ENCODE results near the gene CRIP3.

CRIP3 gene

DNA sequence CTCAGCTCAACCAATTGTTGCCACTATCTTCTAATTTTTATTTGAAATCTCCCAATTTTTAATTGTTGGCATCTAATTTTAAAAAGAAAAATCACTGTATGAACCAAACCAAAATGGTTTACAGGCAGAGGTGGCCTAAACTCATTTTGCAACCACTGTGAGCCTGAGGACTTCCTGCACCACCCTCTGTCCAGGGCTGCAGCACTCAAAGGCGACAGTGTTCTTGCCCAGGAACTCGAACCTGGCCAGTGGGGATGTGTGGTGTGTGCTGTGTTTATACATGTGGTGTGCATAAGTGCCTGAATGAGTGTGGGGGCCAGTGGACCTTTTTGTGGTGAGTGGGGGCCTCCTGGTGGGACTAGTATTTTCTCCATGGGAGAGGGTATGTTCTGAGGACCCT, 34.9 kb downstream of the CRIP3 start:
- H3K27me3 Mint-ChIP-seq = peaks cover 1% of the 10 kb centered on the region
- H3K4me3 Mint-ChIP-seq = no peak overlapping the region
- peaks cover 16% of the 10 kb centered on the region for H3K4me1 Mint-ChIP-seq
- H3K36me3 Mint-ChIP-seq = no peaks in the 10 kb centered on the region
- H3K27ac Mint-ChIP-seq = no peak overlapping the region
- no peaks in the 10 kb centered on the region for H3K9me3 Mint-ChIP-seq

DNA sequence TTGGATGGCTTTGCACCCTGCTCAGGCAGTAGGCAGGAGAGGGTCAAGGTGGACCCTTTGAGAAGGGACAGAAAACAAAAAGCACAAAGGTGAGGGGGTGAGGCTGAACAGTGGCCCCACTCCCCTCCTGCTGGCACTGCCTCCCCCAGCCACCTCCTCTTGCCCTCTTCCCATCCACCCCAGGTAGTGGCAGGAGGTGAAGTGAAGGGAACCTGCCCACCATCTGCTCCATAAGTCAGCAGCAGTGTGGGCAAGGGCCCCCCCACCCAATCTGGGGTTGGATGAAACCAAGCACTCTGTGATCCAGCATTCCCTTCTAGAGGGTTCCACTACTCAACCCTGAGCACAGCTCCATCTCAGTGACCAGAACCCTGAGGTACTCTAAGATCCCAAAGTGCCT, 36.7 kb downstream of the CRIP3 start:
- H3K4me1 Mint-ChIP-seq = peaks cover 16% of the 10 kb centered on the region
- no peak overlapping the region for H3K4me3 Mint-ChIP-seq
- H3K36me3 Mint-ChIP-seq = no peaks in the 10 kb centered on the region
- H3K27me3 Mint-ChIP-seq = peaks cover 3% of the 10 kb centered on the region
- no peaks in the 10 kb centered on the region for H3K9me3 Mint-ChIP-seq
- peak overlapping the region; percentile 55 for H3K27ac Mint-ChIP-seq

DNA sequence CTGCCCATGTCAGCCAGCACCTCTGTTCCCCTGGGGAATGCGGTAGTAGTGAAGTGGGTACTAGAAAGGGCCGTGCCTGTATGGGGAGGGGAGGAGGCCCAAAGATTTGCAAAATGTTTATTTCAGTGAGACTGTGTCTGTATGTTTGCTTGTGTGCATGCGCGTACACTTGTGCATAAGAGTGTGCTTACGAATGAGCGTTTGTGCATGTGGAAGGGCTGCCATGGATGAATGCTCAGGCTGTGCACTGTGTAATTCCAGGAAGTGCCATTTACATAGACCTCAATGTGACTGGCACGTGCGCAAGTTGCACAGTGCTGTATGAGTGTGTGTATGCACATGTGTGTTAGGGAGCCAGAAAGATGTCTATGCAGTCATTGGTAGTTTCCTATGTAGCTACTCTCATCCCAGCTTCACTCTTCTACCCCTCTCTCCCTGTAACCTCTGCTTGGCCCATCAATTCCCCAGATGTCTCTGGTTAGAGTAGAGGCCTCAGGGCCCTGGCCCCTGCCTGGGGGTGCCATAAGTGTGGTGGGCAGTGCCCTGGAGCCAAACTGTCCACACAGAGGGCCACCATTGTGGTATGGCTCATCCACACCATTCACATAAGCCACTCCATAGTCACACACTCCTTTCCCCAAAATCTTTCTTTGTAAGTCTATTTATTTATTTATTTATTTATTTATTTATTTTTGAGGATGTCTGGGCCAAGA, 37.4 kb downstream of the CRIP3 start:
- H3K4me1 Mint-ChIP-seq = peaks cover 15% of the 10 kb centered on the region
- H3K4me3 Mint-ChIP-seq = no peak overlapping the region
- H3K36me3 Mint-ChIP-seq = no peaks in the 10 kb centered on the region
- H3K27ac Mint-ChIP-seq = no peak overlapping the region
- no peaks in the 10 kb centered on the region for H3K9me3 Mint-ChIP-seq
- peaks cover 3% of the 10 kb centered on the region for H3K27me3 Mint-ChIP-seq

DNA sequence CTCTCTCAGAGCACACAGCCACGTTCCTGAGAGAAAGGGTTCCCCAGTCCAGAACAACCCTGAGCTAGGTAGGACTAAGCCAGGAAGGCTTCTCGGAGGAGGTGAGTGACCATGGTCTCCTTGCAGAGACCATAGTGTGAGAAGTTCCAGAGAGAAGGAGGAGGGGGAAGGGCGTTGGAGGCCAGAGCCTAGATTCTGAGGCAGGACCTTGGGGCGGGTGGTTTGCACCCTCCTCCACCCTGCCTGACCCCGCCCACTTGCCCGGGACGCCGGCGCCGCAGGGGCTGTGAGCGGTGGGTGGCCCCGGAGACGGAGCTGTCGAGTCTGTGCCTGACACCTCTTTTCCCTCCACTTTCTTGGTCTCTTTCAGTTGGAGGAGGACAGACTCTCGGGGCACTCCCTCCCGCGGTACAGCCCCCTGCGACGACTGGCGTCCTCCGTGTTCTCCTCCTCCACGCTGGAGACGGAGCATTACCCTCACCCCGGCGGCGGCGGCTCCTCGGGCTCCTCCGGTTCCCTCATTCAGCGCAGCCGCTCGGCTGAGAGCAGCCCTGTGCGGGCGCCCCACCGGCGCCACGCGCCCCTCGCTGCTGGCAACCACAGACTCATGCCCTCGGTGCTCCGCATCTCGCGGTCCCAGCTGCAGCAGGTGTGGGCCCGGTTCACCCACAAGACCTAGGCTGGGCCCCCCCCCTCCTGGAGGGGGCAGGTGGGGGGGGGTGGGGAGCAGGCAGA, 39.2 kb downstream of the CRIP3 start:
- no peaks in the 10 kb centered on the region for H3K9me3 Mint-ChIP-seq
- peaks cover 10% of the 10 kb centered on the region for H3K4me1 Mint-ChIP-seq
- no peaks in the 10 kb centered on the region for H3K36me3 Mint-ChIP-seq
- H3K4me3 Mint-ChIP-seq = peak overlapping the region; percentile 71
- peaks cover 2% of the 10 kb centered on the region for H3K27me3 Mint-ChIP-seq
- peak overlapping the region; percentile 63 for H3K27ac Mint-ChIP-seq

DNA sequence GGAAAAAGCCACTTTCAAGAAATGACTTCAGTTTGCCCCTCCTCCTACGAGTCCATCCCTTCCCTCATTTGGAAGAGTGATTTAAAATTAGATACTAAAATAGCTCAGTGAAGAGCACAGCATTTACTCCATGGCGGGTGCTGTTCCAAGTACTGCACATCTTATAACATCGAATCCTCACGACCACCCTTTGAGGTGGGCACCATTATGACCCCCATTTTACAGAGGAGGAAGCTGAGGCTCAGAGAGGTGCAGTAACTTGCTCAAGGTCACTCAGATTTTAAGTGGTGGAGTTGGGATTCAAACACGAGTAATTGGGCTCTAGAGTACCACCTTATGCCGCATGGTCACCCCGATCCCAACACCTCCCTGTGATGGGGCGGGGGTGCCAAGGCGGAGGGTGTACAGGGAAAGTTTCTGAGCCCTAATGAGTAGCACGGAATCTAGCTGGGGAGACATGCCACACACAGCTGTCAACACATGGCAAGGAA, 39.8 kb downstream of the CRIP3 start:
- Mint-ChIP-seq H3K27ac (peak overlapping the region; percentile 63), H3K36me3 (no peaks in the 10 kb centered on the region), H3K9me3 (no peaks in the 10 kb centered on the region), H3K27me3 (peaks cover 2% of the 10 kb centered on the region), H3K4me1 (peaks cover 10% of the 10 kb centered on the region), H3K4me3 (peak overlapping the region; percentile 71)

DNA sequence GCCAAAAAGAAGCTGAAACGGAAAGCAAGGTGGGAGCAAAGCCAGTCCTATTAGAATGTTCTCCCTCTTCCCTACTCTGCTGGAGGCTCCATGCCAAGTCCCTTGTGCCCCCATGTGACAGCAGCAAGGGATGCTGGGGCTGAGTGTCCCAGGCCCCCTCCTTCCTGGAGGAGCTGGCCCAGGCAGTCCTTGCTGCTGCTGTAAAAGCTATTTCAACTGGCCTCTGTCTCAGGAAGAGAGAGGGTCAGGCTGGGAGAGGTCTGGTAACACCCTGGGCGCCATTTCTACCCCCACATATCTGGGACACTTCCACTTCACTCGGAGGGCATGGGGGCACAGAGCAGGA, 40.3 kb downstream of the CRIP3 start:
- Mint-ChIP-seq H3K4me1 (peaks cover 10% of the 10 kb centered on the region), H3K4me3 (no peak overlapping the region), H3K9me3 (no peaks in the 10 kb centered on the region), H3K36me3 (no peaks in the 10 kb centered on the region), H3K27ac (no peak overlapping the region), H3K27me3 (peaks cover 2% of the 10 kb centered on the region)

DNA sequence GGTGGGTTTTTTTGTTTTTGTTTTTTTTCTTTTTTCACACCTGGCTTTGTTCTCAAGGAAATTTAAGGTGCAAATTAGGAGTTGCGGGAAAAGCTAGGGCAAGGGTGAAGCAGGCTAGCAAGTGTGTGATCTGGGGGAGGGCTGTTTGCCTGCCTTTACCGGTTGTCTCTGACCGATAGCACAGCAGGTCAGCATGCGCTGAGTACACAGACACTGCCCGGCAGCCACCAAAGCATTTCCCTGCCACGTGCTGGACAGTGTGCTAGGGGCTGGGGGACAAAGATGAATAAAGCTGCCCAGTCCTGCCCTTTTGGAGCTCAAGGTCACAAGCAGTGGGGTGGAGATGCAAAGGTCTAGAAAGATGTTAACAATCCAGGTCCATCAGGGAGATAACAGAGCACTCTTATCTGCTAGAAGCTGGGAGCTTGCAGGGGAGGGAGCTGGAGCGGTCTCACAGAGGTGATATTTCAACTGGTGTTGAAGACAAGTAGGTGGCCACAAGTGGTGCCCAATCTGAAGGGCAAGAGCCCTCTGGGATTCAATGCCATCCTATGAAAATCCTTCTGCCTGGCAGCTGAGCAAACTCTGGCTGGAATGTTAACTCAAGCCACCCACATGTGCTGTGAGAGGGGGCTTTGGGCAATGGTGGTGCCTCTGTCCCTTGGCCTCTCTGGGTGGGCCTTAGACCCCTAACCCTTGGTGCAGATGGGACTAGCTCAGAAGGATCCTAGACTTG, 40.8 kb downstream of the CRIP3 start:
- Mint-ChIP-seq H3K4me1 (peaks cover 10% of the 10 kb centered on the region), H3K4me3 (no peak overlapping the region), H3K27ac (no peak overlapping the region), H3K9me3 (no peaks in the 10 kb centered on the region), H3K36me3 (no peaks in the 10 kb centered on the region), H3K27me3 (peaks cover 2% of the 10 kb centered on the region)

DNA sequence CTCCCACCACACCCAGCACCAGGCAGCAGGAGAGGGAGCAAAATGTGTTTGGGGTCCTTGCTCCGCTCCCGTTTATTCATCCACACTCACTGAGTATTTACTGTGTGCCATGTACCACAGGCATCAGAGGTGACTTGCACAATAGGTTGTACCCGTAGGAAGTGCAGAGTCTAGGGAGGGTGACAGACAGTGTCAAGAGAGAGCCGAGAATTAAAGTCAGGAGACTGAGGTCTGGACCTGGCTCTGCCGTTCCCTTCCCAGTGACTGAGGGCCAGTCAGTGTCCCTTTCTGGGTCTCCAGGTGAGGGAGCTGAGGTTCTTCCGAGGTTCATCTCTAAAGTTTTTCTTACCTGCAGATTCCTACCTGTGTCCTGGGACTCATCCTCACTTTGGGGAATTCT, 43.1 kb downstream of the CRIP3 start:
- Mint-ChIP-seq H3K4me1 (peaks cover 10% of the 10 kb centered on the region), H3K36me3 (no peaks in the 10 kb centered on the region), H3K27me3 (peaks cover 2% of the 10 kb centered on the region), H3K27ac (no peak overlapping the region), H3K4me3 (no peak overlapping the region), H3K9me3 (no peaks in the 10 kb centered on the region)

DNA sequence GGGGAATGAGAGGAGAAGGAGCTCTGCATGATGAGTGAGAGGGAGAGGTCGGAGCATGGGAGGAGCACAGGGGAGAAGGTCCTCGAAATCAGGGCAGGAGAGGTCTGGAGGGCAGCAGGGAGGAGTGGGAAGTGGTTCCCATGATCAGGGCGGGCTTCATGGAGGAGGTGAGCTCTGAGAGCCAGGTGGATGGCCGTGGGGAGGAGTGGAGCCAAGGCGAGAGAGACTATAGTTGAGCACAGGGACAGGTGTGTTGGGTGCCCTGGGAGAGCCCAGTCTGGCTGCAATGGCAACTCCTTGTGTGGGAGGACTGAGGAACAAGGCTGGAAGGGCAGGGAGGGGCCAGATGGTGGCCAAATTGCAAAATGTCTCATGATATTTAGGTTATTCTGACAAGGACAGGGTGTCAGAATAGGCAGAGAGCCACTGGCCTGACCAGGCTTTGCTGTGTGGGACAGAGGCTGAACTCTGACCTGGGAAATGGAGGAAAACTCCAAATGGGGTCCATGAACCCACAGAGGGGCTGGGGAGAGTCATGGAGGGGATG, 44.0 kb downstream of the CRIP3 start:
- Mint-ChIP-seq H3K4me3 (no peak overlapping the region), H3K4me1 (peaks cover 6% of the 10 kb centered on the region), H3K27me3 (peaks cover 2% of the 10 kb centered on the region), H3K9me3 (no peaks in the 10 kb centered on the region), H3K27ac (peak overlapping the region; percentile 25), H3K36me3 (no peaks in the 10 kb centered on the region)

DNA sequence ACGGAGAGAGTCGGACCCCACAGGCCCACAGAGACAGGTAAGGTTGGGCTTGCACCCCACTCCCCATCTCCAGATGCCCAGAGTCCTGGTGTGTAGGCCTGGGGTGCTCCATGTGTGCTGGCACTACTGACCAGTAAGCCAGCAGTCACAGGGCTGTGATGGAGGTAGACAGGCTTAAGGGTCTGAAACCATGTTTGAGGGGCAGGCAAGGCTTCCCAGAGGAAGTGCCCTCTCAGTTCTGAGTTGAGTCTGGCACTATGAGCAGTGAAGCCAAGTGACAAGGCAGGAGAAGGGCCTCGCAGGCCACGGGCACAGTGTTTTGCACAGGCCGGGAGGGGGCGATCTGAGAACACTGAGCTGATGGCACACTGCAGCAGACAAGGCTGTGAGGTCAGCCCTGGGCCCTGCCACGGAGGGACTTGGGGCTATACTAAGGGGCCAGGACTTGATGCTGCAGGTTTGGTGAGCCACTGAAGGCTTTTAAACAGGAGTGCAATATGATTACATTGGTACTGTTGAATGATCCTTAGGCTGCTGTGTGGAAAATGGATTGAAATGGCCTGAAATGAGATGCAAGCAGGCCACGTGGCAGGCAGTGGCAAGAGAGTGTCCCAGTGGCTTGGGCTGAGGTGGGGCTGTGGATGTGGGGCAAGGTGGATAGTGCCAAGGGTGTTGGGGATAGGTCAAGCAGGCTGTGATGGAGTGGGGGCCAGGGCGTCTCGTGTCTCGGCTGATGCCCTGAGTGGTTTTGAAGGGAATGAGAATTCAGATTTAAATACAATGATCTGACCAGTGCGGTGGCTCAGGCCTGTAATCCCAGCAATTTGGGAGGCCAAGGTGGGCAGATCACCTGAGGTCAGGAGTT, 45.1 kb downstream of the CRIP3 start:
- H3K27ac Mint-ChIP-seq = peak overlapping the region; percentile 36

DNA sequence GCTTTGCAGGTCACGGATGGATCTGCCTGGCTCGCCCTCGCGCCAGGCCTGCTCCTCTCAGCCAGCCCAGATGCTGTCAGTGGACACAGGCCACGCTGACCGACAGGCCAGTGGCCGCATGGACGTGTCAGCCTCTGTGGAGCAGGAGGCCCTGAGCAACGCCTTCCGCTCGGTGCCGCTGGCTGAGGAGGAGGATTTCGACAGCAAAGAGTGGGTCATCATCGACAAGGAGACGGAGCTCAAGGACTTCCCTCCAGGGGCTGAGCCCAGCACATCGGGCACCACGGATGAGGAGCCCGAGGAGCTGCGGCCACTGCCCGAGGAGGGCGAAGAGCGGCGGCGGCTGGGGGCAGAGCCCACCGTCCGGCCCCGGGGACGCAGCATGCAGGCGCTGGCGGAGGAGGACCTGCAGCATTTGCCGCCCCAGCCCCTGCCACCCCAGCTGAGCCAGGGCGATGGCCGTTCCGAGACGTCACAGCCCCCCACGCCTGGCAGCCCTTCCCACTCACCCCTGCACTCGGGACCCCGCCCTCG, 45.8 kb downstream of the CRIP3 start:
- H3K9me3 Mint-ChIP-seq = no peaks in the 10 kb centered on the region
- no peak overlapping the region for H3K27ac Mint-ChIP-seq
- H3K4me3 Mint-ChIP-seq = no peak overlapping the region

More for the DNA sequence above, 45.1 kb downstream of the CRIP3 start:
- Mint-ChIP-seq H3K9me3 (no peaks in the 10 kb centered on the region), H3K27me3 (peaks cover under 1% of the 10 kb centered on the region), H3K4me3 (no peak overlapping the region), H3K36me3 (no peaks in the 10 kb centered on the region), H3K4me1 (no peaks in the 10 kb centered on the region)

DNA sequence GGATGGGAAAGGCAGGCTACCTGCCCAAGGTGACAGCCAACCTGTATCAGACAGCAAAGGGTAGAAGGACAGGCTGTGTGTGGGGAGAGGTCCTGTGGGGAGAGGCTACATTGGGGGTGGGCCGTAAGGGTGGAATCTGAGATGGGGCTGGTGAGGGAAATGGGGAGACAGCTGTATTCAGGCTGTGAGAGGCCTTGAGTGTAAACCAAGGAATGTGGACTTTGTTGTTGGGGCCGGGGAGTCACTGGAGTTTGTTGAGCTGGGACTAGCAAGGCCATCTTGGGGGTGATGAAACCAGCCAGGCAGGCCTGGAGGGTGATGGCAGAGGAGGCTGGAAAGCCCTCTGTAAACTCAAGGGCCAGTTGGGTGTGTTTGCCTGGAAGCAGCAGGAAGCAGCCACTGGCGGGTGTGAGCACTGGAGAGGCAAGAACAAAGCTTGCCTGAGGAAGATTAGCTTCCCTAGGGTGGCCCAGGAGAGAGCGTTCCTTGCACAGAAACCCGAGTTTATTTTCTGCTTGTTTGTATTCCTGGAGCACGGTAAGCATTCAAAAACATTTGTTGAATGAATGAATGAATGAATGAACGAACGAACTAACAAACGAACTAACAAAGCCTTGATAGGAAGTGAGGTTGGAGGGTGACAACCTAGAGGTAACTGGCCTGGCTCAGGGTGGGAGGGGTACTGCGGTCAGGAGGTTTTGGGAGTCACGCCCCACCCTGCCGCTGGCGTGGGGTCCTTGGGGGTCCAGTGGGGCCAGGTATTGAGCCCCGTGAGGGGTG, 46.4 kb downstream of the CRIP3 start:
- H3K4me1 Mint-ChIP-seq = no peaks in the 10 kb centered on the region
- no peak overlapping the region for H3K27ac Mint-ChIP-seq
- H3K27me3 Mint-ChIP-seq = no peaks in the 10 kb centered on the region
- no peaks in the 10 kb centered on the region for H3K36me3 Mint-ChIP-seq
- H3K4me3 Mint-ChIP-seq = no peak overlapping the region
- no peaks in the 10 kb centered on the region for H3K9me3 Mint-ChIP-seq

More for the DNA sequence above, 45.8 kb downstream of the CRIP3 start:
- Mint-ChIP-seq H3K27me3 (no peaks in the 10 kb centered on the region), H3K4me1 (no peaks in the 10 kb centered on the region), H3K36me3 (no peaks in the 10 kb centered on the region)

DNA sequence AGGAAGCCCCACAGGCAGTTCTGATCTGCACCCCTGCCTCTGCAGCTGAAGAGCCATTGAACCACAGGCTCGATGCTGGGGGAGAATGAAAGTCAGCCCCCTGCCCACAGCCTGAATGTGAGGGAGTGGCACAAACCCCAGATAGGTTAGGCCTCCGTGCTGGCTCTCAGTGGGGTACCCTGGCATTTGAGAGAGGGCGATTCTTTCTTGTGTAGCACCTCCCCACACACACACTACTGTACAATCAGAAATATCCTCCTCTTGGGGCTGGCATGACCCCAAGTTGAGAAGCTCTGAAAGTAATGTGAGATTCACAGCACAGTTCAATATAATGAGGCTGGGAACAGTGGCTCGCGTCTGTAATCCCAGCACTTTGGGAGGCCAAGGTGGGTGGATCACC, 47.4 kb downstream of the CRIP3 start:
- no peaks in the 10 kb centered on the region for H3K9me3 Mint-ChIP-seq

DNA sequence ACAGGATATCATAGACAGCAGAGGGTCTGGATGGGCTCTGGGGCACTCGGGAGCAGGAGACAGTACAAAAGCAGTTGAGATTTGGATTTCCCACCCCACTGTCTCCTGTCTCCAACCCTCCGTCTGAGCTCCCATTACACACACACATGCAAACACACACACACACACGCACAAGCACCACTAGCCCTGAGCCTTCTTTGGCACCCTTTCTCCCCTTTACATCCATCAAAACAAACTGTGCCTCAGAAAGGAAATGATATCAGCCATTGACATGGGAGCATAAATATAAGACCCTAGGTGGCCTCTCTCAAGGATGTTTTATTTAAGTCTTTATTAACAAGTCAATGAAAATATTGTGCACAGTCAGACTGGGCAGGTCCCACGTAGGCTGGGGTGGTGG, 47.8 kb downstream of the CRIP3 start:
- Mint-ChIP-seq H3K27ac (no peak overlapping the region), H3K36me3 (no peaks in the 10 kb centered on the region), H3K9me3 (no peaks in the 10 kb centered on the region), H3K27me3 (no peaks in the 10 kb centered on the region), H3K4me3 (no peak overlapping the region), H3K4me1 (no peaks in the 10 kb centered on the region)

More for the DNA sequence above, 47.4 kb downstream of the CRIP3 start:
- Mint-ChIP-seq H3K27ac (no peak overlapping the region), H3K4me3 (no peak overlapping the region), H3K4me1 (no peaks in the 10 kb centered on the region), H3K27me3 (no peaks in the 10 kb centered on the region), H3K36me3 (no peaks in the 10 kb centered on the region)
